DOHH2 (cell line): ENCODE results near the gene IGSF9B.

Experiments used
- H3F3A ChIP-seq: fragments of 200-600 bp; sonication (generic), shearing (Covaris generic); 2 replicates; pipeline ENCODE4 v1.6.0; 2016; ENCODE audit warnings: antibody characterized with exemption, mild to moderate bottlenecking; ENCODE audit not compliant: control insufficient read depth, insufficient read depth
- H3K27ac ChIP-seq: fragments of 200-600 bp; sonication (generic); 2 replicates; pipeline ENCODE4 v1.5.1; 2014; ENCODE audit warnings: low read depth, mild to moderate bottlenecking, low read length, moderate library complexity
- H3K27me3 ChIP-seq: fragments of 200-600 bp; sonication (generic); 2 replicates; pipeline ENCODE4 v1.6.1; 2014; ENCODE audit warnings: mild to moderate bottlenecking, low read length, mixed read lengths; ENCODE audit not compliant: control insufficient read depth
- H3K36me3 ChIP-seq: fragments of 200-600 bp; sonication (generic); 2 replicates; pipeline ENCODE4 v1.6.1; 2014; ENCODE audit warnings: mild to moderate bottlenecking, low read length, moderate library complexity, mixed read lengths; ENCODE audit not compliant: control insufficient read depth
- H3K4me1 ChIP-seq: fragments of 200-600 bp; sonication (generic); 2 replicates; pipeline ENCODE4 v1.6.1; 2014; ENCODE audit warnings: mild to moderate bottlenecking, low read length, mixed read lengths; ENCODE audit not compliant: control insufficient read depth
- H3K4me2 ChIP-seq: fragments of 200-600 bp; sonication (generic); 2 replicates; pipeline ENCODE4 v1.6.0; 2014; ENCODE audit warnings: mild to moderate bottlenecking, low read length, moderate library complexity
- H3K4me3 ChIP-seq: fragments of 200-600 bp; sonication (generic); 2 replicates; pipeline ENCODE4 v1.5.1; 2014; ENCODE audit warnings: mild to moderate bottlenecking, low read length, mixed read lengths
- H3K79me2 ChIP-seq: fragments of 200-600 bp; sonication (generic); 2 replicates; pipeline ENCODE4 v1.6.1; 2014; ENCODE audit warnings: mild to moderate bottlenecking, low read length, mixed read lengths; ENCODE audit not compliant: control insufficient read depth
- H3K9me2 ChIP-seq: fragments of 200-600 bp; sonication (generic); replicated peaks from 2 replicates; pipeline ENCODE4 v1.6.1; 2014; ENCODE audit warnings: mild to moderate bottlenecking, low read length, mixed read lengths; ENCODE audit not compliant: control insufficient read depth
- H3K9me3 ChIP-seq: fragments of 200-600 bp; sonication (generic); 2 replicates; pipeline ENCODE4 v1.6.1; 2014; ENCODE audit warnings: antibody characterized with exemption, low read length, mixed read lengths; ENCODE audit not compliant: control insufficient read depth, insufficient read depth
- H4K20me1 ChIP-seq: fragments of 200-600 bp; sonication (generic); 2 replicates; pipeline ENCODE4 v1.6.0; 2014; ENCODE audit warnings: low read depth, mild to moderate bottlenecking, antibody characterized with exemption, low read length, moderate library complexity; ENCODE audit not compliant: control insufficient read depth, insufficient read depth
- EZH2phosphoT487 ChIP-seq: fragments of 200-600 bp; sonication (generic); IDR thresholded peaks from 2 replicates; pipeline ENCODE4 v1.6.1; 2017; ENCODE audit warnings: borderline replicate concordance, mild to moderate bottlenecking, antibody characterized with exemption, low read length, moderate library complexity, mixed read lengths
- TF ChIP-seq, protein P1 (sequence below): fragments of 200-600 bp; sonication (generic); IDR thresholded peaks from one replicate; pipeline ENCODE4 v1.5.1; 2014; ENCODE audit warnings: antibody characterized with exemption, mild to moderate bottlenecking, low read depth, low read length; ENCODE audit not compliant: poor library complexity, severe bottlenecking

Gene IGSF9B

DNA sequence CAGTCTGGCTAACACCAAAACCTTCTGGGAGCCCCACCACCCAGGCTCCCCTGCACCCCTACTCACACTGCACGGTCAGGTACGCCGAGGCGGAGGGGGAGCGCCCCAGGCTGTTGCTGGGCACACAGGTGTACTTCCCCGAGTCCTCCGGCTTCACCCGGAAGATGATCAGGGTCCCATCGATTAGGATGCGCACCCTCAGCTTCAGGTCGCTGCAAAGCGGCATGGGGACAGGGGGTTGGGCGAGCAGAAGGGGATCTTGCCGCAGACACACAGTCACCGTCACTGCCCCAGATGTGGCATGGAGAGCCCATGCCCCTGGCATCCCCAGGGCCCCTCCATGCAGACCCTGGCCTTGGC is 21.2 kb downstream of the IGSF9B start:
- Histone ChIP-seq H3K4me3 (no peak overlapping the region), H3K27me3 (no peaks in the 10 kb centered on the region), H3K4me1 (no peaks in the 10 kb centered on the region), H3K79me2 (no peaks in the 10 kb centered on the region), H3K9me3 (no peaks in the 10 kb centered on the region), H3K9me2 (no peaks in the 10 kb centered on the region), H3F3A (no peaks in the 10 kb centered on the region), H3K36me3 (no peaks in the 10 kb centered on the region), H3K4me2 (no peak overlapping the region), H4K20me1 (no peaks in the 10 kb centered on the region), H3K27ac (no peak overlapping the region)
- no peak for TF ChIP-seq EZH2phosphoT487

DNA sequence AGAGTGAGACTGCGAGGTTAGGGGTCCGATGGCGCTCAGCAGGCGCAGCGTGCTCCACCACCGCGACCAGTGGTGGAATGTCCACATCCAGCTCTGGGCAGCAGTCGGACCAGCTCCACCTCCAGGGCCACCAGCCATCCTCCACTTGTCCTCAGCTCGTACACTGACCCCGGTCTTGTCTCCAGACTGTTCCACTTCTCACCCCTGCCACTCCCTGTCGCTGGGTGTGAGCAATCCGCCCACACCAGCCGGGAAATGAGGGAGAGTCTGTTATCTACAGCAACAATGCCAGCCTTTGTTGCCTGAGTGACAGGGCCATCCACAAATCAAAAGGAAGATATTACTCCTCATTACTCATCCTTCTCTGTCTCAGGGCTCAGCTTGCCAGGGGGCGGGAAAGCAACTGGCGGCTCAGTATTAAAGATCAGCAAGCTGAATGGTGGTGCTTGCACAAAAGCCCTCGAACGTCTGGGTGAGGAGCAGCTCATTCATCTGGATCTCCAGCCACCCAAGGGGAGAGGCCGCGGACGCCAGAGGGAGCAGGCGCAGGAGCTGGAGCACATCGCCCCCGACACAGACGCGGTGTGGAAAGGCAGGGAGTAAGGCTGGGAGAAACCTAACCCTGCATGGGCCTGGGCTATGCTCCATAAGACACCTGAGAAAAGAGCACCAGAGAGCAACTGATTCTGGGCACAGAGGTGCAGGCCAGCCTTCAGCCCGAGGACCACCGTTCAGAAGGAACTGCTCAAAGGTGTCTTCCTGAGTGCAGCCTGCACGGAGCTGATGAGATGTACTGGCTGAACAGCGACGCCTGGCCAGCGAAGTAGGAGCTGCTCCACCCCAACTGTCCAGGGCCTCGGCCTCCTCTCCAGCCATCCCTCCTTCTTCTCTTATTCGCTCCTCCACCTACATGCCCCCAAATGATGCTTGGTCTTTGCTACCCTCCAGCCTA is 21.9 kb downstream of the IGSF9B start:
- Histone ChIP-seq H4K20me1 (no peaks in the 10 kb centered on the region), H3K4me2 (no peak overlapping the region), H3K4me1 (no peaks in the 10 kb centered on the region), H3K36me3 (no peaks in the 10 kb centered on the region), H3K27me3 (no peaks in the 10 kb centered on the region), H3K9me3 (no peaks in the 10 kb centered on the region), H3F3A (no peaks in the 10 kb centered on the region), H3K79me2 (no peaks in the 10 kb centered on the region), H3K4me3 (no peak overlapping the region), H3K27ac (no peak overlapping the region), H3K9me2 (no peaks in the 10 kb centered on the region)
- TF ChIP-seq, protein P1, sequence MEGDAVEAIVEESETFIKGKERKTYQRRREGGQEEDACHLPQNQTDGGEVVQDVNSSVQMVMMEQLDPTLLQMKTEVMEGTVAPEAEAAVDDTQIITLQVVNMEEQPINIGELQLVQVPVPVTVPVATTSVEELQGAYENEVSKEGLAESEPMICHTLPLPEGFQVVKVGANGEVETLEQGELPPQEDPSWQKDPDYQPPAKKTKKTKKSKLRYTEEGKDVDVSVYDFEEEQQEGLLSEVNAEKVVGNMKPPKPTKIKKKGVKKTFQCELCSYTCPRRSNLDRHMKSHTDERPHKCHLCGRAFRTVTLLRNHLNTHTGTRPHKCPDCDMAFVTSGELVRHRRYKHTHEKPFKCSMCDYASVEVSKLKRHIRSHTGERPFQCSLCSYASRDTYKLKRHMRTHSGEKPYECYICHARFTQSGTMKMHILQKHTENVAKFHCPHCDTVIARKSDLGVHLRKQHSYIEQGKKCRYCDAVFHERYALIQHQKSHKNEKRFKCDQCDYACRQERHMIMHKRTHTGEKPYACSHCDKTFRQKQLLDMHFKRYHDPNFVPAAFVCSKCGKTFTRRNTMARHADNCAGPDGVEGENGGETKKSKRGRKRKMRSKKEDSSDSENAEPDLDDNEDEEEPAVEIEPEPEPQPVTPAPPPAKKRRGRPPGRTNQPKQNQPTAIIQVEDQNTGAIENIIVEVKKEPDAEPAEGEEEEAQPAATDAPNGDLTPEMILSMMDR = no peak
- no peak for TF ChIP-seq EZH2phosphoT487

DNA sequence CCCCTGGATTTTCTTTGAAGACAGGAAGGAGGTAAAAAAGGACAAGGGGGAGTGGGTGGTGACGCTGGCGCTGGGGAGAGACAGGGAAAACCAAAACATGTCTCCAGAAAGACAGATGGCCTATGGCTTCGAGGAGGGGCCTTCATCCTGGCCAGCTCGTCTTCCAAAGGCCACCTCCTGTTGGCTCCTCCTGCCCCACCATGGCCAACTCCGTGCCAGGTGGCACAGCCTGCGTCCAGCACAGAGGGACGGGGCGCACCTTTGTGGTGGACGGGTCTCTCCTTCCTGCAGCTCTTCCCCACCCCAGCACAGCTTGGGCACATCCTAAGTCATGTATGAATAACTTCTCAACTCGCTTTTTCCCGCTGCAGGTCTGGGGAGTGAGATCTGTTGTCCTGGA is 22.7 kb downstream of the IGSF9B start:
- Histone ChIP-seq H3K9me3 (no peaks in the 10 kb centered on the region), H3K27me3 (no peaks in the 10 kb centered on the region), H3K36me3 (no peaks in the 10 kb centered on the region), H4K20me1 (no peaks in the 10 kb centered on the region), H3K9me2 (no peaks in the 10 kb centered on the region), H3K27ac (no peak overlapping the region), H3F3A (no peaks in the 10 kb centered on the region), H3K4me3 (no peak overlapping the region), H3K4me2 (no peak overlapping the region), H3K4me1 (no peaks in the 10 kb centered on the region), H3K79me2 (no peaks in the 10 kb centered on the region)
- TF ChIP-seq, protein P1 = no peak
- TF ChIP-seq EZH2phosphoT487 = no peak

DNA sequence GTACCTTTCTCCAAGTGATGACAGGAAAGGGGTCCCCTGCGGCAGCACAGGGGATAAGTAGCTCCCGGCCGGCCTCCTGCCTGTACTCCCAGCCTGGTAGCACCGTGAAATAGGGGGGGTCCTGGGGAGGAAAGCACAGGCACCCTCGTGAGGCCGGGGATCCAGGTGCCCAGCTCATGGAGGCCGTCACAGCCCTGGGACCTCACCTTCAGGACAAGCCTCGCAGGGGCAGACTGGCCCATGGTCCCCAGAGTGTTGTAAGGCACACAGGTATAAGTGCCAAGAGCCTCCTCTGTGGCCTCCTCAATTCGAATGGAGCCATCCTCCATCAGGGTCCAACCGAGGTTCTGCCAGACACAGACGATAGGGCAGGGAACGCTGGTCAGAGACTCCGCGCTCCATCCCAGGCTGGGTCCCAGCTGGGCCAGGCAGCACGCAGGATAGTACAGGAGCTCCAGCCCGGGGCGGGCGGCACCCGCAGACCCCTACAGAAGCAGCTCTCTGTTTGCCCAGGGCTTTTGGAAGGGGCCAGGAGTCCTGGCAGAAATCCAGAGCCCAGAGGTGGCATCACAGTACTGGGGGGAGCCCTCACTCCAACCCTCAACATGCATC is 25.2 kb downstream of the IGSF9B start:
- H3K4me2 ChIP-seq = no peak overlapping the region
- no peaks in the 10 kb centered on the region for H3K4me1 ChIP-seq
- H3F3A ChIP-seq = no peaks in the 10 kb centered on the region
- no peaks in the 10 kb centered on the region for H3K9me3 ChIP-seq
- no peak overlapping the region for H3K27ac ChIP-seq
- H3K9me2 ChIP-seq = no peaks in the 10 kb centered on the region
- no peaks in the 10 kb centered on the region for H3K36me3 ChIP-seq
- H3K79me2 ChIP-seq = no peaks in the 10 kb centered on the region
- H3K27me3 ChIP-seq = no peaks in the 10 kb centered on the region
- no peaks in the 10 kb centered on the region for H4K20me1 ChIP-seq
- H3K4me3 ChIP-seq = no peak overlapping the region
- no peak for TF ChIP-seq EZH2phosphoT487
- TF ChIP-seq, protein P1 = no peak
